Adrenal gland (tissue), 5 donors: ENCODE results near the gene YTHDF1.

Source experiments
- POLR2A ChIP-seq, 2 donors: fragments of 450-650 bp; IDR thresholded peaks; one replicate each; pipeline ENCODE4 v1.6.1; 2017; ENCODE audit warnings: antibody characterized with exemption in 2 of 2, mild to moderate bottlenecking in 2 of 2, moderate library complexity in 1 of 2
- TF ChIP-seq, protein P1 (sequence below), 6 experiments: fragments of 450-650 bp in 4 of 6; fragments of 200-600 bp in 2 of 6; sonication (generic) in 1 of 6; IDR thresholded peaks; 1 replicate in 5 of 6; 2 replicates in 1 of 6; pipeline versions ENCODE4 v1.5.1 to v1.8.0; 2016 to 2021; ENCODE audit warnings: antibody characterized with exemption in 6 of 6, mild to moderate bottlenecking in 2 of 6, moderate library complexity in 1 of 6
- donor health status: DM: no; HTN: no; CAD: no.

DNA sequence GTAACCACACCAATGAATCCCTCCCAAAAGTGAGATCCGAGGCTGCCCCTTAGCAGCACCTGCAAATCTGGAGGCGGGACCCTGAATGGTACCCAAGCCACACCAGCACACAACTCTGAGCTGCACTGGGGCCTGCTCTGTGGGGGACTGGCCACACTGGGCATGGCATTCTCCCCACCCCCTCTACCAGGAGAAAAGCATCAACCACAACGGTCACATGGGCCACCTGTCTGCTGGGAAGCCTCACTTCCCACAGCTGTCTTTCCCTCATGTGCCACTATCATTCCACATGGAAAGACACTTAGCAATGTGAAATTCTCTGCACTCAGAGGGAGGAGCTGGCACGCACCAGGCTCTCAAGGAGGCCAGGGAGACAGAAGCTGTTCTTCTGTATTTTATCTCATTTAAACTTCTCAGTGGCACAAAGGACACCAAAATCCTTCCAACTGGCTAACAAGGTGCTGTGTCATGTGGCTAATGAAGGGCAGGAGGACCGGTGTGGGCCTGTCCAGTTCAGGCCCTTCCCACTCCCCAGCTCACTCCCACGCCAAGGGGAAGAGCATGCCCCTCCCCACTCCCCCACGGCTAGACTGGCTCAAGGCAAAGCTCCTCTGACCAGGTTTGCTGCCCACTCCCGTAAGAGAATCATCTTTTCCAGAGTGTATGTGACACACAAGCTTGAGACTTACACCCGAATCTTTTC lies 19.0 kb downstream of the YTHDF1 start:
- TF ChIP-seq, protein P1, sequence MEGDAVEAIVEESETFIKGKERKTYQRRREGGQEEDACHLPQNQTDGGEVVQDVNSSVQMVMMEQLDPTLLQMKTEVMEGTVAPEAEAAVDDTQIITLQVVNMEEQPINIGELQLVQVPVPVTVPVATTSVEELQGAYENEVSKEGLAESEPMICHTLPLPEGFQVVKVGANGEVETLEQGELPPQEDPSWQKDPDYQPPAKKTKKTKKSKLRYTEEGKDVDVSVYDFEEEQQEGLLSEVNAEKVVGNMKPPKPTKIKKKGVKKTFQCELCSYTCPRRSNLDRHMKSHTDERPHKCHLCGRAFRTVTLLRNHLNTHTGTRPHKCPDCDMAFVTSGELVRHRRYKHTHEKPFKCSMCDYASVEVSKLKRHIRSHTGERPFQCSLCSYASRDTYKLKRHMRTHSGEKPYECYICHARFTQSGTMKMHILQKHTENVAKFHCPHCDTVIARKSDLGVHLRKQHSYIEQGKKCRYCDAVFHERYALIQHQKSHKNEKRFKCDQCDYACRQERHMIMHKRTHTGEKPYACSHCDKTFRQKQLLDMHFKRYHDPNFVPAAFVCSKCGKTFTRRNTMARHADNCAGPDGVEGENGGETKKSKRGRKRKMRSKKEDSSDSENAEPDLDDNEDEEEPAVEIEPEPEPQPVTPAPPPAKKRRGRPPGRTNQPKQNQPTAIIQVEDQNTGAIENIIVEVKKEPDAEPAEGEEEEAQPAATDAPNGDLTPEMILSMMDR (IDR thresholded peaks at IDR 0.05) = no peak
- TF ChIP-seq POLR2A (IDR thresholded peaks at IDR 0.05) = no peak
